ENCODE measurements around the gene FOXL1. TPM values are rescaled to one million over a fixed set of nuclear protein-coding genes. Genes with fewer than 3 reads are reported as not detected.

Gene FOXL1
- total RNA-seq, 4 donors from 2014 or later = 0.23 to 0.40 TPM; not detected in 2

- H3K4me1 ChIP-seq = peaks cover 15% of the 10 kb centered on the region
- H3K27ac ChIP-seq = no peak overlapping the region
- no peaks in the 10 kb centered on the region for H3K9me3 ChIP-seq
- H3K27me3 ChIP-seq = no peaks in the 10 kb centered on the region
- TF ChIP-seq EP300 (IDR thresholded peaks at IDR 0.05) (no peak), CTCF (IDR thresholded peaks at IDR 0.05) (no peak), POLR2A (IDR thresholded peaks at IDR 0.05) (no peak), POLR2AphosphoS5 (IDR thresholded peaks at IDR 0.05) (no peak)
- 68% methylated on average over 6 of the region's 8 CpGs for WGBS
- no peak for DNase-seq (ENCODE audit: low spot score in 2 of 2)
- H3K36me3 ChIP-seq = peaks cover 59% of the 10 kb centered on the region
- H3K4me3 ChIP-seq = no peak overlapping the region
These were observed 29.1 kb upstream of the FOXL1 start for GRCh38 chr16:86549076-86549892.

GRCh38 chr16:86549893-86550190 lies 28.5 kb upstream of the FOXL1 start:
- H3K36me3 ChIP-seq = peaks cover 56% of the 10 kb centered on the region
- H3K4me3 ChIP-seq = no peak overlapping the region
- no peak overlapping the region for H3K27ac ChIP-seq
- no peaks in the 10 kb centered on the region for H3K27me3 ChIP-seq
- no CpG with 5 or more reads among the region's 7 CpGs for WGBS
- TF ChIP-seq CTCF (IDR thresholded peaks at IDR 0.05) = no peak
- no peak for TF ChIP-seq POLR2AphosphoS5 (IDR thresholded peaks at IDR 0.05)
- no peak for TF ChIP-seq EP300 (IDR thresholded peaks at IDR 0.05)
- TF ChIP-seq POLR2A (IDR thresholded peaks at IDR 0.05) = no peak
- no peak for DNase-seq (ENCODE audit: low spot score in 2 of 2)
- H3K4me1 ChIP-seq = peaks cover 19% of the 10 kb centered on the region
- H3K9me3 ChIP-seq = no peaks in the 10 kb centered on the region

- Histone ChIP-seq H3K27me3 (no peaks in the 10 kb centered on the region), H3K36me3 (peaks cover 54% of the 10 kb centered on the region), H3K27ac (no peak overlapping the region), H3K9me3 (no peaks in the 10 kb centered on the region), H3K4me1 (peaks cover 20% of the 10 kb centered on the region), H3K4me3 (no peak overlapping the region)
- TF ChIP-seq CTCF (IDR thresholded peaks at IDR 0.05) (no peak), POLR2AphosphoS5 (IDR thresholded peaks at IDR 0.05) (no peak), POLR2A (IDR thresholded peaks at IDR 0.05) (no peak), EP300 (IDR thresholded peaks at IDR 0.05) (no peak)
- WGBS = 80% methylated on average over 5 of the region's 5 CpGs
- DNase-seq (ENCODE audit: low spot score in 2 of 2) = no peak
These were observed 28.1 kb upstream of the FOXL1 start for GRCh38 chr16:86550281-86550680.

GRCh38 chr16:86553356-86553755 lies 25.0 kb upstream of the FOXL1 start:
- Histone ChIP-seq H3K9me3 (no peaks in the 10 kb centered on the region), H3K4me3 (no peak overlapping the region), H3K27me3 (no peaks in the 10 kb centered on the region), H3K36me3 (peaks cover 34% of the 10 kb centered on the region), H3K4me1 (peaks cover 29% of the 10 kb centered on the region), H3K27ac (no peak overlapping the region)
- TF ChIP-seq POLR2AphosphoS5 (IDR thresholded peaks at IDR 0.05) (no peak), EP300 (IDR thresholded peaks at IDR 0.05) (no peak), CTCF (IDR thresholded peaks at IDR 0.05) (no peak), POLR2A (IDR thresholded peaks at IDR 0.05) (no peak)
- WGBS = 97% methylated on average over 8 of the region's 22 CpGs
- no peak for DNase-seq (ENCODE audit: low spot score in 2 of 2)

- 5% methylated on average over 10 of the region's 10 CpGs for WGBS
- TF ChIP-seq POLR2AphosphoS5 (IDR thresholded peaks at IDR 0.05) = no peak
- TF ChIP-seq EP300 (IDR thresholded peaks at IDR 0.05) = no peak
- no peak for TF ChIP-seq CTCF (IDR thresholded peaks at IDR 0.05)
- TF ChIP-seq POLR2A (IDR thresholded peaks at IDR 0.05) = no peak
- peaks cover 30% of the 10 kb centered on the region for H3K36me3 ChIP-seq
- H3K27me3 ChIP-seq = no peaks in the 10 kb centered on the region
- H3K9me3 ChIP-seq = no peaks in the 10 kb centered on the region
- peaks cover 29% of the 10 kb centered on the region for H3K4me1 ChIP-seq
- peak overlapping the region; percentile 100 for H3K4me3 ChIP-seq
- DNase-seq (ENCODE audit: low spot score in 2 of 2) = no peak
- H3K27ac ChIP-seq = peak overlapping the region; percentile 89
These were observed 23.8 kb upstream of the FOXL1 start for GRCh38 chr16:86554599-86554916.

Data from suprapubic skin (tissue), 4 donors.